Measurements from ENCODE around the gene PBXIP1.
"Not testable (repeated sequence)": the region's sequence is repeated elsewhere in the genome, so short reads cannot be mapped to it uniquely, and the experiment has no call there.

The PBXIP1 gene

DNA sequence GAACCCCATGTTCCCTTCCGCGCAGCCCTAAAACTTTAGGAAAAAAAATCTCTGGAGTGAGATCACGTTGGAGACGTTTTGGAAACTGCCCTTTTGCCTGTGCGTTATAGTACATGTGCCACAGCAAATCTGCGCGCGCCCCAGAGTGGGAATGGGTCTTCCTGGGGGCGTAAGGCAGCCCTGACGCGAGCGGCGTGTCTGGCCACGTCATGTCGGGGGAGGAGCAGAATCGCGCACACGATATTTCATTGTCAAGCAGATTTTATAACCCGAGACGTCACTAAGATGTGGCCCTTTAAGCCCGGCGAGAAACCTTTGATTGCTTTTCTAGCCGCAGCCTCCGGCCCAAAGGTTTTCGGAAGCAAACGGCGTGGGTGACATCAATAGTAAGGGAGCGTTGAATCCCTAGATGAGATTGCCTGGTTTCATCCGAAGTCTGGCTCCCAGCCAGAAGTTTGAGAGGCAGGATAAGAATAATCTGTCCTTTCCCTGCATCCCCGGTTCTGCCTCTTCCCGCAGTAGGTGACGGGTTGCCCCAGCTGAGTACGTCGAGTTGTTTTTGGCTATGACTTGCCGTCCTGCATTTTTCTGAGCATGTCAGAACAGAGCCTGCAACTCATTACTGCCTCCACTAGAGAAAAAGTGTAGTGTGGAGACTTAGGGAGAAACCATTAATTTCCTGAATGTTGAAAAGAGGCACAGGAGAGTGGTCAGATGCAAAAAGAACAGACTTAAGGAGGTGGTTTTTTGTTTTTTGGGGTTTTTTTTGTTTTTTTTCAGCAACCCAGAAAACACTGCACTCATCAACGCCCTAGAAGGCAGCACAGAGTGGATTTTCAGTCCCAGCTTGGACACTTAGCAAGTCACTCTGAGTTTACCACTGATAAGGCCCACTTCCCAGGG, 18.6 kb downstream of the PBXIP1 start:
- DNase-seq (ENCODE audit: low spot score) = peak; percentile 97

DNA sequence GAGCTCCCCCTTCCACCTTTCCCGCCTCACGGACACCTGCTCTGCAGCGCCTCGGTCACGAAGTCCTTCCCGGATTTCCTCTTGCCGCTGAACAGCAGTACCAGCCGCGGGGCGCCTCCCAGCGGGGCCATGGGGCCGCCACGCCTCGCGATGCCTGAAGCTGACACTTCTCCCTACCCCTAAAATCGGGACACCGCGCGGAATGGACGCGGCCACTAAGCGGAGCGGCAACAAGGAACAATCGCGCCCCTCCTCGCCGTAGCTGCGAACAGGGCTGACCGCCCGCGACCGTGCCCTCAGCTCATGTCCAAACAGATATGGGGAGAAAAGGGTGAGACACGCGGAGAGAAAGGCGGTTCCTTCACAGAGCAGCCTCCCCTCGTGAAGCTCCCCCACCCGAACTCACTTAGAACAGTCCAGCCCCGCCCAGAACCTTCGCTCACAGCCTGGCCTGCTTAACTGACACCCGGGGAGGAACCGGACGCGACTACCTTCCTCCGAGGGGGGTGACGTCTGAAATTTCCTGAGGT, 19.3 kb downstream of the PBXIP1 start, which contains the start of gene PMVK:
PMVK (minus strand) TSS at position 165 of the 530 bp plus-strand sequence; CDS start at position 131, 34 bp downstream.
- peak; percentile 97 for DNase-seq (ENCODE audit: low spot score)

DNA sequence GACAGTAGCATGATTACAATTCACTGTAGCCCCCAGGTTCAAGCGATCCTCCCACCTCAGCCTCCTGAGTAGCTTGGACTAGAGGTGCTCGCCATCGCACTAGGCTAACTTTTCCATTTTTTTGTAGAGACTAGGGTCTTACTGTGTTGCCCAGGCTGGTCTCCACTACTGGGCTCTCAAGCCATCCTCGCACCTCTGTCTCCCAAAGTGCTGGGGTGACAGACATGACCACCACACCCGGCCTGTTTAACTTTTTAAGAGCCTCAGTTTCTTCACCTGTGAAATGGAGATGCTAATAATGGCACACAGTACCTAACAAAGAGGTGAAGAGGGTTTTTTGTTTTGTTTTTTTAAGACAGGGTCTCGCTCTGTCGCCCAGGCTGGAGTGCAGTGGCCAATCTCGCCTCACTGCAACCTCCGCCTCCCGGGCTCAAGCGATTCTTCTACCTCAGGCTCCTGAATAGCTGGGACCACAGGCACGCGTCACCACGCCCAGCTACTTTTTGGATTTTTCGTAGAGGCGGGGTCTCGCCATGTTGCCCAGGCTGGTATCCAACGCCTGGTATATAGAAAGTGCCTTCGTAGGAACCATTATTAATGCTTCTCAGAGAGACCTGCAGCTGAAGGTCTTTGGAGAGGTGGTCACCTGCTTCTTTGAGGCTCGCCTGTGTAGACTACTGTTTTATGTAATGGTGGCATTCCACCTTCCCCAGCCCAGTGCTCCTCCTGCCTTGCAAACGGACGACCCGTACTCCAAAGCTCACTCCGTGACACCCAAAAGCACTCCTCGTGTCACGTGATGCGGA, 19.9 kb downstream of the PBXIP1 start:
- no peak for DNase-seq (ENCODE audit: low spot score)

DNA sequence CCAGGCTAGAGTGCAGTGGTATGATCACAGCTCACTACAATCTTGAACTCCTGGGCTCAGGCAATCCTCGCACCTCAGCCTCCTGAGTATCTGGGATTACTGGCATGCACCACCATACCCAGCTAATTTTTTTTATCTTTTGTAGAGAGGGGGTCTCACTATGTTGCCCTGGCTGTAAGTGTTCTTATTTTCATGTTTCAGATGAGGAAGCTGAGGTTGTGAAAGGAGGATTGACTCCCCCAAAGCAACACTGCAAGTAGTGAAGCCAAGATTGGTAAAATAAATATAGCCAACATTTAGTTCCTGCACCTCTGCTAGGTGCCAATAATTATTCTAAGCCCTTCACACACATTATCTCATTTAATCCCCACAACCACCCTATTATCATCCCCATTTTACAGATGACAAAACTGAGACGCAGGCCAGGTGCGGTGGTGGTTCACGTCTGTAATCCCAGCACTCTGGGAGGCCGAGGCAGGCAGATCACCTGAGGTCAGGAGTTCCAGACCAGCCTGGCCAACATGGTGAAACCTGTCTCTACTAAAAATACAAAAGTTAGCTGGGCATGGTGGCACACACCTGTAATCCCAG, 21.4 kb downstream of the PBXIP1 start:
- no peak for DNase-seq (ENCODE audit: low spot score)

DNA sequence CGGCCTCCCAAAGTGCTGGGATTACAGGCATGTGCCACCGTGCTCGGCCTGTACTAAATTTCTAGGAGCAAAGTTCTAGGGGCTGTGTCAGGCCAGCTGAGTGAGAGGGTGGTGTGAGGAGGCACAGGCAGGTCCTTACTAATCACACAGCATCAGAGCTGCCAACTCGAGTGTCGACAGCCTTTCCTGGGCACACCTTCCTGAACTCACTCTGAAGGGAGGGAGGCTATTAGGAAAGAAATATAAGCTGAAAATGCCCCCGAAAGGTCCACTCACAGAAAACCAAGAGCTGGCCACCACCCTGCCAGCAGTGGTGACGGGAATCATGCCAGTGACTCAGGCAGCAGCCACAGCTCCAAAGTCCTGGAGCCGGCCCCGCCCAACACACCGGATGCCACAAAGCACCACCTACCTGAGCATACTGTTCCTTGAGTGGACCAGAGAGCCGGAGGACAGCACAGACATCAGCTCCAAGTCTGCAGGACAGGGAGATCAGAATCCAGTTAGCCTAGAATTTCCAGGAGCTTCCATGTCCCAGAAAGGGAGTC, 23.9 kb downstream of the PBXIP1 start:
- DNase-seq (ENCODE audit: low spot score) = no peak

DNA sequence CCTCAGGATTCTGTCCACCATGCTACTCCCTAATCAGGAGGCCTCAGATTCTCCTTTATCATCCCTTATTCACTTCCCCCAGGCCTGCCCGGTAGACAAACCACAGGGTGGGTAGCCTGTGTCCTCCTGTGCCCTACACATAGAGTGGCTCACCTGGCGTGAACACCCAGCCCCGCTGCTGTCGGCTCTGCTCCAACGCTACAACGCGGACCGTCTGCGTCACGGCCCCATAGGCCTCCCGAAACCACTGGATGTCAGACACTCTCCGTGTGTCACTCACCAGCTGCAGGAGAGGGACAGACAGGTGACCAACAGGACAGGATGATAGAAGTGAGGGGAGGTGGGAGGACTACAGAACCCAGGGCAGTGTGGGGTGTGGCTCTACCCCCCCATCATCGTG, 29.7 kb downstream of the PBXIP1 start:
- no peak for DNase-seq (ENCODE audit: low spot score)

DNA sequence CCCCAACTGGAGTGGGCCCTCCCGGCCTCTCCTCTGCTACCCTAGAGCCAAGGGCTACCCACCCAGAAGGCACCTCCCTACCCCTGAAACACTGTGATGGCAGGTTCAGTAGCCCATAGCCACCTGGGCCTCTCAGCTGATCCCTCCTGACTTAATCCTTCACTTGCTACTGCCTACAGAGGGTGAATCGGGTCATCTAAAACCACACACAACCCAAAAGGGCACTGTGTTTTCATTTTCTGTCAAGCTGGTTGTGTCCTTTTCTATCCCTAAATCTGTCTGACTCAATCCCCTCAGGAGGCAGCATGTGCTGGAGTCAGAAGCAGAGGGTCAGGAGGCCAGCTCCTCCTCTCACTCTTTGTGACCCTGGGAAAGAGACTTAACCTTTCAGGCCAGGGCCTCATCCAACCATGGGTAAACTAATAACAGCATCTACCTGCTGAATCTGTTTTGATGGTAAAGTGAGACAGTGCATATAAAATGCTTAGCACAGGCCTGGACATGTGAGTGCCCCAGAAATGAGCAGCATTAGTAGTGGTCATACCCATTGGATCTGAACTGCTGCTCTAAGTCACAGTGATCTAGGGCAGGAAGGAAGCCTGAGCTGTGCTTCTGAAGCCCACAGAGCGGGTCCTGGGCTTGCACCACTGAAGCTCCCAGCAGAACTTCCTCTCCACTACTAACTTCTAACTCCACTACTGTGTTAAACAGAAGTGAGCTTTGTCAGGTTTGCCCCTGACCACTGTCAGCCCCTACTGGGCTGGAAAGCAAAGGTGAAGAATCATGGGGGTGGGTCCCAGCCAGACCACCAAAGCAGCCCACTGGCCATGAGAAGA, 30.3 kb downstream of the PBXIP1 start:
- DNase-seq (ENCODE audit: low spot score) = no peak

DNA sequence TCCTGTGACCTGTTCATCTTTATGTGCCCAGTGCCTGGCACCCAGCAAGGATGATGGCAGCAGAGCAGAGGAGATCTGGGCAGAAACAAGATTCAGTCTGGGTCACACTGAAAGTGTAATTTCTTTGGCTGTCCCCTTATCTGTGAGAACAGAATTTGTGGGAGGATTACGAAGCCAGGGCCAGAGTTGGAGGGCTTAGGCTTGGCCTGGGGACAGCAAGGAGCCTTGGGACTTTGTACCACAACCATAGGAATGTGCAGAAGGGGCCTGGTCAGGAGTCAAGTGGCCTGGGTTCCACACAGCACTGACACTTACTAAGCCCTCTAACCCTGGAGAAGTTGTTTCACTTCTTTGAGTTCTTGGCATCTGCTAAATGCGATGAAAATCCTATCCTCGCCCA, 32.2 kb downstream of the PBXIP1 start:
- DNase-seq (ENCODE audit: low spot score) = no peak

DNA sequence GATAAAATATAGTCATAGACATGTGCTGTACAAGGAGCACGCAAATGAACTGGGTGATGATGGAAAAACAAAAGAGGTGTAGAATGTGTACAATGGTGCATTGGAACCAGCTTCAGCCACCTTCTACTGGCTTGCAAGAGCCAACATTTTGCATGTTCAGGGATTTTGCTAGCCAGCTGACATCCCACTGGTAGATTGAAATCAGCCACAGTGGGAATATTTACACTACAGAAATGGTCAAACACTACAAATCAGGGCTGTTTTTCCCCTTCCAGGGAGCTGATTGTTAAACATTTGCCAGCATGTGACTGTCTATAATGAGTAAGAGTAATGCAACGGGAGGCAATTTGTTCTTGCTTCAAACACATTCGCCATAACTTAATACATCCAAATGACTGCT, 42.6 kb downstream of the PBXIP1 start:
- DNase-seq (ENCODE audit: low spot score) = no peak

DNA sequence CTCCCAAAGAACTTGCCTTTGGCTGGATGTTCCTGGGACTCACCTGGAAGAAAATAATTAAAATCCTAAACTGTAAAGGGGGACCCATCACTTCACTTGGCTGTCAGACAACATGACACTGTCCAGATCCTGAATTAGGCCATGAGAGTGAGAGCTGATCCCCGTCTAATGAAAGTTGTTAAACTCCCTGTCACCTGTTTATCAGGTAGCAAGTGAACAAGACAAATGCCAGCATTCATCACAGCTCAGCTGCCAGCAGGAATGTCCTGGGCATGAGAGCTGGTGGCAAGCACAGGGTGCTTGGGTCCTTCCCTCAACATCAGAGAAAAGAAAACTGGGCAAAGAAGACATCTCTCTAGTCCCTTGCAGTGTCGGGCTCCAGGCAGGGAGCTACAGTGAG, 43.1 kb downstream of the PBXIP1 start:
- DNase-seq (ENCODE audit: low spot score) = no peak

DNA sequence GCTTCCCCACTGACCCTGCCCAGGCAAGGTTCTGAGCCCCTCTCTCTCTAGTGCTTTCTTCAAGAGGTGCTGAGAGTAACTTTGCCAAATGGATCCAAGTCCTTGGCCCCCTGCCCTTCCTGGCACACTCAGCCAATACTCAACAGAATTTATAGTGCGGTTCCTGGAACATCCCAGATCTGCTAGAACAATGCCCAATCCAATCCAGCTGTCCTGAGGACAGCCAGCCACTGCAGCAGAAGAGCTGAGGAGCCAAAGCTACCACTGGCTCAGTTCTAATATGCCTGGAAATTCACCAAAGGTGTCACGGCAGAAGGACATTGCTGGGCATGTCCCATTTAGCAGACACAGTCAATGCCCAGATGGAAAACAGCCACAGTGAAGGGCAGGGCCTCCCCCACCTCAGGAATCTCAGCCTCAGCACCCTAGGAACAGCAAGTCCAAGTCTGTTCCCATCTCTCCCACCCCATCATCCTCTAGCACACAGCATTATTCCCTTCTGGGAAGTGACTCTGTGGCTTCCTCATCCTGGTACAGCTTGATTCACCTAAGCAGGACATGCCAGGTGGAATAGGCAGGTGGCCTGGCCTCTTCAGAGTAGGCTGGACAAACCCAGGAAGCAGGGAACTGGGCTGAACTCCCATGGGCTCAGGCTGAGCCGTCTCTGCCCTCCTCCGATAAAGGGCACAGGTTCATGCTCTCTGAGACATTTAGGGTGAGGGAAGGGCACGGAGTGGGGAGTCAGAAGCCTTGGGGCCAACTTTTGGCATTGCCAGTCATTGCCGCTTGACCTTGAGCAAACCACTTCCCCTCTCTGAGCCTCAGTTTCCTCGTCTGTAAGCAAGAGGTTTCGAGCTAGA, 44.0 kb downstream of the PBXIP1 start:
- DNase-seq (ENCODE audit: low spot score) = no peak

DNA sequence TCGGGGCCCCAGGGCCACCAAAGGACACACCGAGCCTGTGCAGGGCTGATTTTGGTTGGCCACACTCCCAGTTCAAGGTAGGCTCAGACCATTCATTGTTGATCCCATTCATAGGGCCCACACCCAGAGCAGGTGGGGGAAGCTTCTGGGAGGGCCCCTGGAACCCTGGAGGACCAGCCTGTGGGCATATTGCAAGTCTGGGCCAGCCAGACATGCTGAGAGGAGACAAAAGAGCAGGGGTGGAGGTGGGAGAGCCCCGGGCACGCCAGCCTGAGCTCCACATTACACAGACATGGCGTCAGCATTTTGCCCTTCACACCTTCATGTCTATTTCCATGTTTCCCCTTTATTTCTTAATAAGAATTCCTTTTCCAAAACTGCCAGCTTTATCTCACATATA, 45.0 kb downstream of the PBXIP1 start:
- no peak for DNase-seq (ENCODE audit: low spot score)

DNA sequence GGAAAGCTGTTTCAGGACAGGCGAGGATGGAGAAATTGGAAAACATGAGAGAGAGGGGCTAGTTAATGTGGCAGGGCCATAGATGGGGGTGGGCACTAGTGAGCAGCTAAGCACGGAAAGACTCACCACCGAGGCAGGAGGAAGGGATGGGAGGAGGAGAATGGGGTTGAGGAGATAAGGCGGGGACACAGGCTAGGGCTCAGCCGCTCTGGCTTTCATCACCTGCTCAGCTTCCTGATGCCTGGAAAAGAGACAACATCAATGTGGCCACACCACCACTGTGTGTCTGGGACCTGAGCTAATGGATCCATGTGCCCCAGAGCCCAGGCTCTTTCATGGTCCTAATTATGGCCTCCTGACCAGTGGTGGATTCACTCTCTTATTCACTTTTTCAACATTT, 47.0 kb downstream of the PBXIP1 start:
- DNase-seq (ENCODE audit: low spot score) = no peak

DNA sequence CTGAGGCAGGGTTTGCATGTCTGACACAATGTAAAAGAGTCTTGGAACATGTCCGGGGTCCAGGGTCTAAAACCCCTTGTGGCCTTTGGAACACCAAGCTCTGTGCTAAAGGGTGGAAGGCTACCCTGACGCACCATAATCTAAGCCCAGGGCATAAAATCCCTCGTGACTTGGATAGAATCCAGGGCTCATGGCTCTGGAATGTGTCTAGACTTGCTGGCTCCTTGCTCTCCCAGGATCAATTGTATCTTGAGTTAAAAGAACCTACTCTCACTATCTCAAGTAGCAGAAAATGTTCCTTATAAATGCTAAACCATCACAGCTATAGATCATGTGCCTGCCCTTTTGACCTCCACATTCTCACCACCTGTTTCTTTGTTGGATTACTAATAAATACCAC, 47.8 kb downstream of the PBXIP1 start:
- DNase-seq (ENCODE audit: low spot score) = not testable (repeated sequence)

DNA sequence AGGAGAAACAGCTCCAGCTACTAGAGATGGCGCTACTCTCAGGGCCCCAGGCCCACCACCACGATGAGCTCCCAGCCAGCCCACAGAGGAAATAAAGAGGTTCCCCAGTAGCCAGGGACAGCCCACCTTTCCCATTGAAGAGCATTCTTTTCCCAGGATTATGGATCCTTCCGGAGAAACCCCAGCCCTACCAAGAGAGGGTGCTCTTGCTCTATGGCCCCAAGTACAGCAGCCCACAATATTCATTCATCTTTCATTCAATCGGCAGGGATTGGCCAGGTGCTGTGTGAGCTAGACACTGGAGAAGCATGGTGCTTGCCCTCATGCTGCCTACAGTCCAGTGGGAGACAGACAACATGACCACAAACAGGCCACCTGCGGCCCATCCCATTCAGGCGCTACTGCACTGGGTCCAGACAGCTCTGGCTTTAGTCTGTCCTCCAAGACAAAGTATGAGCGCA, 49.2 kb downstream of the PBXIP1 start:
- DNase-seq (ENCODE audit: low spot score) = no peak

DNA sequence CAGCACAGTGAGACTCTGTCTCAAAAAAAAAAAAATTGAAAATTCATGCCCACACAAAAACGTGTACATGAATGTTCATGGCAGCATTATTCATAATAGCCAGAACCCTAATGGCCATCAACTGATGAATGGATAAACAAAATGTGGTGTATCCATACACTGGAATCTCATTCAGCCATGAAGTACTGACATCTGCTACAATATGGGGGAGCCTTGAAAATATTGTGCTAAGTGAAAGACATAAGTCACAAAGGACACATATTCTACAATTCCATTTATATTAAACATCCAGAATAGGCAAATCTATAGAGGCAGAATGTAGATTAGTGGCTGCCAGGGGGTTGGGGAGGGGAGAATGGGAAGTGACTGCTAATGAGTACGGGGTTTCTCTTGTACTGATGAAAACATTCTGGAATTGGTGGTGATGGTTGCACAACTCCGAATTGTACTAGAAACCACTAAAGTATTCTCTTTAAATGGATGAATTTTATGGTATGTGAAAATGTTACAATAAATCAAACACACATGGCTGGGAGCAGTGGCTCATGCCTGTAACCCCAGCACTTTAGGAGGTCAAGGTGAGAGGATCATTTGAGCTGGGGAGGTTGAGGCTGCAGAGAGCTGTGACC, 52.8 kb downstream of the PBXIP1 start:
- DNase-seq (ENCODE audit: low spot score) = no peak

DNA sequence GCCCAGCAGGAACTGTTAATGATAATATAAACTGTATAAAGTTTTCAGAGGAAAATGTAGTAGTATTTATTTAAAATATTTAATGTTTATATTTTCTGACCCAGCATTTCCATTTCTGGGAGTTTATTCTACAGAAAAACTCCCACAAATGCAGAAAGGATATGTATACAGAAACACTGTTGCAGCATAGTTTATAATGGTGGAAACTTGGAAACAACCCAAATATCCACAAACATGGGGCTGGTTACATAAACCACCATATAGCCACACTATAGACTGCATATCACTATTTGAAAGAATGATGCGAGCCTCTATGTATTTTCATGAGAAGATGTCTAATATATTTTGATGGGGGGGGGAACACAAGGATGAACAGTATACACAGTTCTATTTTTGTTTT, 54.3 kb downstream of the PBXIP1 start:
- DNase-seq (ENCODE audit: low spot score) = no peak

DNA sequence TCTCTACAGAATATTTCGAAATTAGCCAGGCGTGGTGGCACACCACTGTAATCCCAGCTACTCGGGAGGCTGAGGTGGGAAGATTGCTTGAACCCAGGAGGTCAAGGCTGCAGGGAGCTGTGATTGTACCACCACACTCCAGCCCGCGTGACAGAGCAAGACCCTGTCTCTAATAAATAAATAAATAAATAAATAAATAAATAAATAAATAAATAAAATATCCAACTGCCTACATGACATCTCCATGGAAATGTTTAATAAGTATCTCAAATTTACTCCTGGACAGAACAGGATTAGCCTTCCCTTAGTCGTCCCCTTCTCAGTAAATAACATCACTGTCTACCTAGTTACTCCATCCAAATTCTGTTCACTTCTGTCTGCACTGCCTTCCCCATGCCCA, 56.9 kb downstream of the PBXIP1 start:
- no peak for DNase-seq (ENCODE audit: low spot score)

DNA sequence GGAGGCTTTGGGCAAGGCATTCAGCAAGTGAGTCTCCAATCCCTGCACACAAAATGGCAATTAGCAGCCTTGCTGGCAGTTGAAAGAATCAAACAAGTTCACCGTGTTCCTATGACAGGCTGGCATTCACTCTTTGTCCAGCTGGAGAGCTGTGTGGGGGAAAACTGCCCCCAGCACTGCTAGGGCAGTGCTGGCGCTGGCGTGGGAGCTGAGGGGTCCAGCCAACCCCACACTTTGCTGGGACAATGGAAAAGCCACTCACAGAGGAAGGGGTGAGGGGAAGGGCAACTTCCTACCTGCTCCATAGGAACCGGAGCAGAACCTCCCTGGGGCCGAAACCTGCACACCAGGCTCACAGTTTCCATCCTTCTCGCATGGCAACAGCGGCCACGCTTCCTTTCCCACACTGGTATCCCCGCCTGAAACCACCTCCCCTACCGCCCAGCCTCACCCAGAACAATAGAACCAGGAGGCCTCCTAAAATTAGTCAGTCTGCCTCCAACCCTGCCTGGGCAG, 59.1 kb downstream of the PBXIP1 start:
- peak; percentile 64 for DNase-seq (ENCODE audit: low spot score)

Measured in Ammon's horn (tissue), 1 donor.